Uterus (tissue), 4 donors: ENCODE measurements around the gene HEXA. TPM values are rescaled to one million over a fixed set of nuclear protein-coding genes. Genes with fewer than 3 reads are reported as not detected.
A peak's percentile ranks its signal among the peaks of the same experiment; 100 is the strongest.

Experiments
- DNase-seq, 2 donors: peaks; one replicate each; pipeline ENCODE4 v3.0.0-alpha.2; 2019 to 2020
- H3K27ac ChIP-seq, 2 donors: fragments of 200-600 bp; sonication (generic); 1 replicate in 1 of 2; 2 replicates in 1 of 2; pipeline ENCODE4 v1.5.1; 2016 to 2018
- H3K27me3 ChIP-seq, 2 donors: fragments of 200-600 bp; sonication (generic); one replicate each; pipeline ENCODE4 v1.5.1; 2018 to 2019; ENCODE audit warnings: control low read depth in 1 of 2
- H3K36me3 ChIP-seq, 2 donors: fragments of 200-600 bp; sonication (generic); one replicate each; pipeline ENCODE4 v1.5.1; 2019; ENCODE audit warnings: control low read depth in 1 of 2
- H3K4me1 ChIP-seq, 2 donors: fragments of 200-600 bp; sonication (generic); one replicate each; pipeline ENCODE4 v1.5.1; 2018 to 2019; ENCODE audit warnings: control low read depth in 1 of 2
- H3K4me3 ChIP-seq, 2 donors: fragments of 200-600 bp; sonication (generic); 1 replicate in 1 of 2; 2 replicates in 1 of 2; pipeline ENCODE4 v1.5.1; 2018 to 2019; ENCODE audit warnings: mild to moderate bottlenecking in 1 of 2
- H3K9me3 ChIP-seq, 2 donors: fragments of 200-600 bp; sonication (generic); one replicate each; pipeline ENCODE4 v1.5.1; 2019; ENCODE audit warnings: control low read depth in 1 of 2
- POLR2A ChIP-seq, 2 donors: fragments of 450-650 bp; IDR thresholded peaks; one replicate each; pipeline ENCODE4 v1.6.1; 2016; ENCODE audit warnings: antibody characterized with exemption in 2 of 2, mild to moderate bottlenecking in 1 of 2, moderate library complexity in 1 of 2
- intact Hi-C: fragments of 100-400 bp; cut with DNase I; formaldehyde crosslinking; loops from one replicate; pipeline ENCODE4 v1.15.1; 2023; ENCODE audit warnings: low total_unique reads
- total RNA-seq, 4 donors: library from RNA; depleted of rRNA in 3 of 4; stranded (reverse); fragments of >200 nt in 3 of 4; gene quantifications; one replicate each; pipeline versions ENCODE4 v1.1.0 to v1.2.4, GENCODE V29; 2014 to 2023
- TF ChIP-seq, protein P1 (sequence below), 4 experiments: fragments of 200-600 bp in 2 of 4; fragments of 450-650 bp in 2 of 4; sonication (generic) in 2 of 4; IDR thresholded peaks; one replicate each; pipeline ENCODE4 v1.5.1; 2016 to 2019; ENCODE audit warnings: antibody characterized with exemption in 4 of 4, mild to moderate bottlenecking in 2 of 4, moderate library complexity in 1 of 4
- donor health status: DM: yes; HTN: yes; CAD: no.

Gene HEXA
- total RNA-seq, 4 donors from 2014 or later, result 14.9 to 86.0 (median 52.9) TPM

GRCh38 chr15:72368325-72368724 lies 7.5 kb downstream of the HEXA start:
- H3K27ac ChIP-seq, result no peak overlapping the region
- intact Hi-C loops, result no loop called here

GRCh38 chr15:72365844-72366243 lies 10.0 kb downstream of the HEXA start:
- Histone ChIP-seq H3K27ac (no peak overlapping the region), H3K4me1 (no peaks in the 10 kb centered on the region), H3K4me3 (no peak overlapping the region), H3K9me3 (no peaks in the 10 kb centered on the region), H3K36me3 (no peaks in the 10 kb centered on the region), H3K27me3 (no peaks in the 10 kb centered on the region)
- intact Hi-C loops, result no loop called here
- DNase-seq, result no peak
- TF ChIP-seq POLR2A (IDR thresholded peaks at IDR 0.05), result no peak
- TF ChIP-seq, protein P1, sequence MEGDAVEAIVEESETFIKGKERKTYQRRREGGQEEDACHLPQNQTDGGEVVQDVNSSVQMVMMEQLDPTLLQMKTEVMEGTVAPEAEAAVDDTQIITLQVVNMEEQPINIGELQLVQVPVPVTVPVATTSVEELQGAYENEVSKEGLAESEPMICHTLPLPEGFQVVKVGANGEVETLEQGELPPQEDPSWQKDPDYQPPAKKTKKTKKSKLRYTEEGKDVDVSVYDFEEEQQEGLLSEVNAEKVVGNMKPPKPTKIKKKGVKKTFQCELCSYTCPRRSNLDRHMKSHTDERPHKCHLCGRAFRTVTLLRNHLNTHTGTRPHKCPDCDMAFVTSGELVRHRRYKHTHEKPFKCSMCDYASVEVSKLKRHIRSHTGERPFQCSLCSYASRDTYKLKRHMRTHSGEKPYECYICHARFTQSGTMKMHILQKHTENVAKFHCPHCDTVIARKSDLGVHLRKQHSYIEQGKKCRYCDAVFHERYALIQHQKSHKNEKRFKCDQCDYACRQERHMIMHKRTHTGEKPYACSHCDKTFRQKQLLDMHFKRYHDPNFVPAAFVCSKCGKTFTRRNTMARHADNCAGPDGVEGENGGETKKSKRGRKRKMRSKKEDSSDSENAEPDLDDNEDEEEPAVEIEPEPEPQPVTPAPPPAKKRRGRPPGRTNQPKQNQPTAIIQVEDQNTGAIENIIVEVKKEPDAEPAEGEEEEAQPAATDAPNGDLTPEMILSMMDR (IDR thresholded peaks at IDR 0.05), result no peak

More at GRCh38 chr15:72368325-72368724, 7.5 kb downstream of the HEXA start:
- Histone ChIP-seq H3K4me1 (peaks cover 0 to 6% of the 10 kb centered on the region in 2 donors), H3K4me3 (no peak overlapping the region), H3K36me3 (no peaks in the 10 kb centered on the region), H3K9me3 (no peaks in the 10 kb centered on the region), H3K27me3 (no peaks in the 10 kb centered on the region)
- TF ChIP-seq POLR2A (IDR thresholded peaks at IDR 0.05), result no peak
- TF ChIP-seq, protein P1 (IDR thresholded peaks at IDR 0.05), result no peak
- DNase-seq, result no peak

- no peak for TF ChIP-seq POLR2A (IDR thresholded peaks at IDR 0.05)
- TF ChIP-seq, protein P1 (IDR thresholded peaks at IDR 0.05), result no peak
- intact Hi-C loops, result no loop called here
- no peak overlapping the region for H3K4me3 ChIP-seq
- H3K9me3 ChIP-seq, result no peaks in the 10 kb centered on the region
- peaks cover 0 to 11% of the 10 kb centered on the region in 2 donors for H3K4me1 ChIP-seq
- H3K27me3 ChIP-seq, result no peaks in the 10 kb centered on the region
- no peak overlapping the region for H3K27ac ChIP-seq
- DNase-seq, result no peak
- H3K36me3 ChIP-seq, result no peaks in the 10 kb centered on the region
Measured at GRCh38 chr15:72361176-72361575, 14.6 kb downstream of the HEXA start.

DNA sequence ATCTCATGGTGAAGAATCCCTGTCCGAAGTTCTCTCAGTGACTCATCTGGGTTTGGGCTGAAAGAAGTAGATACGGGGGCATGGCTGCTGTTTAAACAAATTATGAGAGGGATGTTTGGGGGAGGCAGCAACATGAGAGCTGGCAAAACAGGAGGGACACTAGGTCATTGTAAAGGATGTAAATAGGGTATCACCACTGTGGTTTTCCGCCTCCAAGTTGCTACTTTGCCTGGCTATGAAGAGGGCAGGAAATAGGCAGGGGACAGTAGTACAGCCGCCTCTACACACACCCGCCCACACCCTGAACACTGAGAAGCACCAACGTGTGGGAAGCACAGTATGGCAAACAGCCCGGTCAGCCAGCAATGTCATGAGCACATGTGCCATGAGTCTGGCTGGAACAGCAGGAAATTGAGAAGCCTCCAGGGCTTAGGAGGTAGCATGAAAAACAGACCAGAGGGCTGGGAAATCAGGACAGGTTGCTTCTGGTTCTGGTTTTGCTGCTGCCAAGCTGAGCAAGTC lies 17.1 kb downstream of the HEXA start:
- Histone ChIP-seq H3K27me3 (no peaks in the 10 kb centered on the region), H3K36me3 (no peaks in the 10 kb centered on the region), H3K4me1 (peaks cover 0 to 11% of the 10 kb centered on the region in 2 donors), H3K4me3 (no peak overlapping the region), H3K27ac (peak overlapping the region; percentile 23 to 63), H3K9me3 (no peaks in the 10 kb centered on the region)
- intact Hi-C loops, result no loop called here
- TF ChIP-seq, protein P1 (IDR thresholded peaks at IDR 0.05), result no peak
- TF ChIP-seq POLR2A (IDR thresholded peaks at IDR 0.05), result no peak
- peak; percentile 31 to 65 for DNase-seq

- H3K27ac ChIP-seq, result peak overlapping the region in 1 of 2 donors; percentile 63
- no peaks in the 10 kb centered on the region for H3K27me3 ChIP-seq
- H3K4me1 ChIP-seq, result peaks cover 0 to 11% of the 10 kb centered on the region in 2 donors
- H3K36me3 ChIP-seq, result no peaks in the 10 kb centered on the region
- intact Hi-C loops, result no loop called here
- DNase-seq, result no peak
- H3K4me3 ChIP-seq, result no peak overlapping the region
- H3K9me3 ChIP-seq, result no peaks in the 10 kb centered on the region
- TF ChIP-seq POLR2A (IDR thresholded peaks at IDR 0.05), result no peak
- TF ChIP-seq, protein P1 (IDR thresholded peaks at IDR 0.05), result no peak
Measured at GRCh38 chr15:72358121-72358520, 17.7 kb downstream of the HEXA start.
